ENCODE data around the gene RBFOX2. TPM values are rescaled to one million over a fixed set of nuclear protein-coding genes. Genes with fewer than 3 reads are reported as not detected.

Gene RBFOX2
- polyA plus RNA-seq, 1 of the 3 experiments (the other 2 are of a cell fraction): 115 TPM

DNA sequence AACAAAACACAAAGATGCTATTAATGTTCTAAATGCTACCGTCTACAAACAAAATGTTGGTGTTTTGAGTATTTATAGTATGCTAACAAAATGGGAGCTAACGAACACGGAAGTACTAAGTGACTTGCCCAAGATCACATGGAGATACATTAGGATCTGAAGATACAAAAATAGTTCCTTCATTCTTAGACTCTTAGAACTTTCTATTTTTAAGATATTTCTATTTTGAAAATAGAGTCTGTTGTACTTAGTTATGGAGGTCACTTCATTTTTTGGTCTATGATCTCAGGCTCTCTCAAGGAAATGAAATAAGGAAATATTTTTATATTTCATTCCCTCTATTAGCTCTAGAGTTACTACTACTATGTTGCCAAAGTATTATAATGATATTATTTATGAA lies 246.7 kb downstream of the RBFOX2 start:
- no peak for TF ChIP-seq ZBTB33 (IDR thresholded peaks at IDR 0.05; ENCODE audit: borderline replicate concordance, low read depth)
- no peak for TF ChIP-seq MXI1 (IDR thresholded peaks at IDR 0.05; ENCODE audit: low read depth, low read length)
- TF ChIP-seq, protein P1, sequence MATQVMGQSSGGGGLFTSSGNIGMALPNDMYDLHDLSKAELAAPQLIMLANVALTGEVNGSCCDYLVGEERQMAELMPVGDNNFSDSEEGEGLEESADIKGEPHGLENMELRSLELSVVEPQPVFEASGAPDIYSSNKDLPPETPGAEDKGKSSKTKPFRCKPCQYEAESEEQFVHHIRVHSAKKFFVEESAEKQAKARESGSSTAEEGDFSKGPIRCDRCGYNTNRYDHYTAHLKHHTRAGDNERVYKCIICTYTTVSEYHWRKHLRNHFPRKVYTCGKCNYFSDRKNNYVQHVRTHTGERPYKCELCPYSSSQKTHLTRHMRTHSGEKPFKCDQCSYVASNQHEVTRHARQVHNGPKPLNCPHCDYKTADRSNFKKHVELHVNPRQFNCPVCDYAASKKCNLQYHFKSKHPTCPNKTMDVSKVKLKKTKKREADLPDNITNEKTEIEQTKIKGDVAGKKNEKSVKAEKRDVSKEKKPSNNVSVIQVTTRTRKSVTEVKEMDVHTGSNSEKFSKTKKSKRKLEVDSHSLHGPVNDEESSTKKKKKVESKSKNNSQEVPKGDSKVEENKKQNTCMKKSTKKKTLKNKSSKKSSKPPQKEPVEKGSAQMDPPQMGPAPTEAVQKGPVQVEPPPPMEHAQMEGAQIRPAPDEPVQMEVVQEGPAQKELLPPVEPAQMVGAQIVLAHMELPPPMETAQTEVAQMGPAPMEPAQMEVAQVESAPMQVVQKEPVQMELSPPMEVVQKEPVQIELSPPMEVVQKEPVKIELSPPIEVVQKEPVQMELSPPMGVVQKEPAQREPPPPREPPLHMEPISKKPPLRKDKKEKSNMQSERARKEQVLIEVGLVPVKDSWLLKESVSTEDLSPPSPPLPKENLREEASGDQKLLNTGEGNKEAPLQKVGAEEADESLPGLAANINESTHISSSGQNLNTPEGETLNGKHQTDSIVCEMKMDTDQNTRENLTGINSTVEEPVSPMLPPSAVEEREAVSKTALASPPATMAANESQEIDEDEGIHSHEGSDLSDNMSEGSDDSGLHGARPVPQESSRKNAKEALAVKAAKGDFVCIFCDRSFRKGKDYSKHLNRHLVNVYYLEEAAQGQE (IDR thresholded peaks at IDR 0.05; ENCODE audit: low read depth, low read length): no peak
- no peak for TF ChIP-seq ELF1 (IDR thresholded peaks at IDR 0.05)
- no peak for TF ChIP-seq SIN3A (IDR thresholded peaks at IDR 0.05; ENCODE audit: borderline replicate concordance, low read depth, low read length)
- no peak for TF ChIP-seq NRF1 (IDR thresholded peaks at IDR 0.05; ENCODE audit: low read depth, low read length)
- Histone ChIP-seq H4K20me1 (ENCODE audit: insufficient read depth) (peaks cover 66% of the 10 kb centered on the region), H2AFZ (ENCODE audit: low read depth) (no peak overlapping the region), H3F3A (replicated peaks; ENCODE audit: insufficient read depth) (peaks cover 43% of the 10 kb centered on the region), H3K4me1 (ENCODE audit: control insufficient read depth in 1 of 2, insufficient read depth in 2 of 2, low read depth in 1 of 2, low read length in 1 of 2) (peaks cover 26 to 37% of the 10 kb centered on the region in 2 experiments; a peak in 3 of 4 replicates), H3K27me3 (ENCODE audit: insufficient read depth) (no peaks in the 10 kb centered on the region), H3K4me3 (ENCODE audit: low read depth in 2 of 2, low read length in 1 of 2) (no peak overlapping the region), H3K9me3 (no peaks in the 10 kb centered on the region), H3K79me2 (ENCODE audit: insufficient read depth) (peaks cover 80% of the 10 kb centered on the region), H3K36me3 (replicated peaks in 1 of 2; ENCODE audit: control insufficient read depth in 1 of 2, insufficient read depth in 2 of 2, low read length in 1 of 2) (peaks cover 28 to 30% of the 10 kb centered on the region in 2 experiments), H3K27ac (ENCODE audit: low read depth in 2 of 2, low read length in 1 of 2) (no peak overlapping the region), H3K9me2 (no peaks in the 10 kb centered on the region), H3K4me2 (no peak overlapping the region), H3K9ac (no peak overlapping the region)
- 99% methylated on average over 3 of the region's 3 CpGs for WGBS (ENCODE audit: low lambda C conversion rate)
- POLR2A ChIA-PET: no interaction called here
- DNase-seq: no peak
- CTCF ChIA-PET: interaction anchor here (0.8 to 1.4 kb wide), 2 partner anchors 11 to 150 kb away, joined by 3 to 7 read pairs; no protein-coding TSS in a partner anchor

GRCh38 chr22:35777335-35777975 lies 251.2 kb downstream of the RBFOX2 start:
- Histone ChIP-seq H4K20me1 (ENCODE audit: insufficient read depth) (peaks cover 24% of the 10 kb centered on the region; the same call in 1 of the 2 replicates), H3K27me3 (ENCODE audit: insufficient read depth) (no peaks in the 10 kb centered on the region), H3K4me2 (peak overlapping the region; percentile 39), H3K9me3 (no peaks in the 10 kb centered on the region), H3K36me3 (replicated peaks in 1 of 2; ENCODE audit: control insufficient read depth in 1 of 2, insufficient read depth in 2 of 2, low read length in 1 of 2) (peaks cover 35 to 50% of the 10 kb centered on the region in 2 experiments), H3K4me3 (ENCODE audit: low read depth in 2 of 2, low read length in 1 of 2) (peak overlapping the region in 1 of 2 experiments; percentile 2; a peak in 1 of 4 replicates), H3K9me2 (no peaks in the 10 kb centered on the region), H3K4me1 (ENCODE audit: control insufficient read depth in 1 of 2, insufficient read depth in 2 of 2, low read depth in 1 of 2, low read length in 1 of 2) (peaks cover 5 to 21% of the 10 kb centered on the region in 2 experiments; a peak in 3 of 4 replicates), H3K27ac (ENCODE audit: low read depth in 2 of 2, low read length in 1 of 2) (peak overlapping the region; percentile 39 to 73; a peak in 2 of 4 replicates), H3F3A (replicated peaks; ENCODE audit: insufficient read depth) (peaks cover 32% of the 10 kb centered on the region), H2AFZ (ENCODE audit: low read depth) (no peak overlapping the region), H3K79me2 (ENCODE audit: insufficient read depth) (peaks cover 81% of the 10 kb centered on the region), H3K9ac (peak overlapping the region; percentile 3; the same call in 1 of the 2 replicates)
- CTCF ChIA-PET: interaction anchor here (1.2 kb wide), 1 partner anchor 8 kb away, joined by 3 read pairs; no protein-coding TSS in a partner anchor
- no peak for TF ChIP-seq MXI1 (IDR thresholded peaks at IDR 0.05; ENCODE audit: low read depth, low read length)
- peak; percentile 47; the same call in 1 of the 2 replicates for TF ChIP-seq FOSL2 (IDR thresholded peaks at IDR 0.05; ENCODE audit: borderline replicate concordance, low read depth)
- TF ChIP-seq JUND (IDR thresholded peaks at IDR 0.05): peak; percentile 33; the same call in 1 of the 2 replicates
- 0 out of 2 replicates have a peak, but pooled peaks have one; percentile 17 for TF ChIP-seq PBX3 (IDR thresholded peaks at IDR 0.05)
- peak; percentile 21; the same call in 1 of the 2 replicates for TF ChIP-seq TCF12 (IDR thresholded peaks at IDR 0.05)
- TF ChIP-seq NRF1 (IDR thresholded peaks at IDR 0.05; ENCODE audit: low read depth, low read length): no peak
- no peak for DNase-seq
- 34% methylated on average over 4 of the region's 4 CpGs for WGBS (ENCODE audit: low lambda C conversion rate)
- POLR2A ChIA-PET: no interaction called here
